Ishikawa (cell line): ENCODE measurements around the gene MARVELD2.

ENCODE experiments used
- CEBPB ChIP-seq: IDR thresholded peaks from 2 replicates; pipeline ENCODE4 v1.6.1; 2012
- EP300 ChIP-seq: IDR thresholded peaks from 2 replicates; pipeline ENCODE4 v1.6.1; 2012; ENCODE audit warnings: borderline replicate concordance
- FOXM1 ChIP-seq: IDR thresholded peaks from 2 replicates; pipeline ENCODE4 v1.6.1; 2012; ENCODE audit warnings: low read depth, borderline replicate concordance
- MAX ChIP-seq: IDR thresholded peaks from 2 replicates; pipeline ENCODE4 v1.6.1; 2012
- RAD21 ChIP-seq: IDR thresholded peaks from 2 replicates; pipeline ENCODE4 v1.6.1; 2012; ENCODE audit warnings: low read depth
- TAF1 ChIP-seq: IDR thresholded peaks from 2 replicates; pipeline ENCODE4 v1.6.1; 2012; ENCODE audit warnings: low read depth, mild to moderate bottlenecking
- ZBTB7A ChIP-seq: IDR thresholded peaks from 2 replicates; pipeline ENCODE4 v1.6.1; 2012; ENCODE audit warnings: low read depth

- TF ChIP-seq MAX (no peak), CEBPB (no peak), EP300 (no peak), TAF1 (no peak), RAD21 (no peak), FOXM1 (no peak), ZBTB7A (no peak)
These were observed 10.1 kb upstream of the MARVELD2 start for GRCh38 chr5:69404659-69405330.
